A549 (cell line): ENCODE measurements around the gene ZNF474. TPM values are rescaled to one million over a fixed set of nuclear protein-coding genes. Genes with fewer than 3 reads are reported as not detected.

Experiments
- ATAC-seq, 2 experiments: fragments of 200-7000 bp in 1 of 2; fragments of >200 bp in 1 of 2; cut with Nextera tagmentation in 1 of 2; cut with Tn5 transposase in 1 of 2; 3 replicates each; pipeline versions ENCODE4 v1.8.0 to v1.9.1; 2018 to 2020; ENCODE audit warnings: mild to moderate bottlenecking in 1 of 2, moderate library complexity in 1 of 2
- CTCF ChIA-PET: fragments of 300-600 bp; sonication (Branson Sonifier 250); formaldehyde crosslinking; extraction: SDS; loops from one replicate; lab custom pipeline; 2021; ENCODE audit warnings: antibody characterized with exemption, inconsistent platforms; lab: Yijun Ruan, JAX
- POLR2A ChIA-PET: fragments of 350-600 bp; formaldehyde crosslinking; extraction: SDS; loops from one replicate; lab custom pipeline; 2021; ENCODE audit warnings: antibody characterized with exemption, inconsistent platforms; lab: Yijun Ruan, JAX
- DNase-seq, 2 experiments: peaks; one replicate each; pipeline versions ENCODE4 v3.0.0 to v3.0.0-alpha.2; 2011 to 2016; ENCODE audit warnings: low read depth in 1 of 2, low spot score in 1 of 2
- FAIRE-seq: peaks from 2 replicates; lab custom pipeline; 2011; peaks lifted over from hg19 to GRCh38; lab: Jason Lieb, UNC
- H3K27ac ChIP-seq, 2 experiments: fragments of >200 bp; sonication (Bioruptor Twin); formaldehyde crosslinking; 3 replicates each; pipeline ENCODE4 v1.5.1; 2016 to 2017
- H3K4me1 ChIP-seq: fragments of >200 bp; sonication (Bioruptor Twin); formaldehyde crosslinking; 3 replicates; pipeline ENCODE4 v1.6.1; 2016
- H3K4me2 ChIP-seq: fragments of >200 bp; sonication (Bioruptor Twin); formaldehyde crosslinking; 3 replicates; pipeline ENCODE4 v1.6.1; 2016
- H3K4me3 ChIP-seq: fragments of >200 bp; sonication (Bioruptor Twin); formaldehyde crosslinking; 3 replicates; pipeline ENCODE4 v1.5.1; 2016
- H3K9me3 ChIP-seq: fragments of >200 bp; sonication (Bioruptor Twin); formaldehyde crosslinking; 3 replicates; pipeline ENCODE4 v1.6.1; 2016
- ATOH8 ChIP-seq: fragments of 250-450 bp; sonication (Bioruptor Pico); IDR thresholded peaks from 2 replicates; pipeline ENCODE4 v1.5.0; 2020; ENCODE audit warnings: low read depth, mild to moderate bottlenecking, moderate library complexity
- BHLHE40 ChIP-seq: IDR thresholded peaks from 2 replicates; pipeline ENCODE4 v1.6.1; 2012; ENCODE audit warnings: low read depth, low read length, inconsistent platforms
- CEBPB ChIP-seq, 2 experiments: fragments of >200 bp in 1 of 2; sonication (Bioruptor Twin) in 1 of 2; formaldehyde crosslinking in 1 of 2; IDR thresholded peaks; 2 replicates each; pipeline ENCODE4 v1.6.1; 2012 to 2016
- CHD4 ChIP-seq: fragments of 200-600 bp; sonication (generic); IDR thresholded peaks from 2 replicates; pipeline ENCODE4 v1.6.1; 2016; ENCODE audit warnings: antibody characterized with exemption, mild to moderate bottlenecking, borderline replicate concordance
- EHF ChIP-seq: fragments of 250-450 bp; sonication (Bioruptor Pico); IDR thresholded peaks from 2 replicates; pipeline ENCODE4 v1.5.0; 2020; ENCODE audit warnings: mild to moderate bottlenecking
- FOXS1 ChIP-seq: fragments of 250-450 bp; sonication (Bioruptor Pico); IDR thresholded peaks from 2 replicates; pipeline ENCODE4 v1.5.0; 2020; ENCODE audit warnings: mild to moderate bottlenecking, moderate library complexity
- HEYL ChIP-seq: fragments of 250-450 bp; sonication (Bioruptor Pico); IDR thresholded peaks from 2 replicates; pipeline ENCODE4 v1.8.0; 2021; ENCODE audit warnings: mild to moderate bottlenecking, moderate library complexity
- HOXA7 ChIP-seq: fragments of 250-450 bp; sonication (Bioruptor Pico); IDR thresholded peaks from 2 replicates; pipeline ENCODE4 v1.5.0; 2020; ENCODE audit warnings: mild to moderate bottlenecking, moderate library complexity
- HOXB13 ChIP-seq: fragments of 250-450 bp; sonication (Bioruptor Pico); IDR thresholded peaks from 2 replicates; pipeline ENCODE4 v1.5.0; 2020; ENCODE audit warnings: low read depth, mild to moderate bottlenecking, moderate library complexity
- KDM1A ChIP-seq: fragments of 200-600 bp; sonication (generic); IDR thresholded peaks from 2 replicates; pipeline ENCODE4 v1.6.1; 2016; ENCODE audit warnings: low read depth, mild to moderate bottlenecking
- NFE2L2 ChIP-seq: fragments of 150-350 bp; conservative IDR thresholded peaks from 2 replicates; pipeline ENCODE4 v1.6.1; 2014; ENCODE audit warnings: low read length
- POLR2A ChIP-seq: IDR thresholded peaks from 2 replicates; pipeline ENCODE4 v1.6.1; 2012; ENCODE audit warnings: mild to moderate bottlenecking, low read length
- RARB ChIP-seq: fragments of 250-450 bp; sonication (Bioruptor Pico); IDR thresholded peaks from 2 replicates; pipeline ENCODE4 v1.8.0; 2021; ENCODE audit warnings: mild to moderate bottlenecking, moderate library complexity
- REST ChIP-seq: fragments of 200-600 bp; sonication (generic); IDR thresholded peaks from 2 replicates; pipeline ENCODE4 v1.6.1; 2016; ENCODE audit warnings: antibody characterized with exemption, mild to moderate bottlenecking, moderate library complexity
- RFX5 ChIP-seq: fragments of 450-650 bp; IDR thresholded peaks from 2 replicates; pipeline ENCODE4 v1.7.1; 2014; ENCODE audit warnings: antibody characterized with exemption, mild to moderate bottlenecking, moderate library complexity
- RNF2 ChIP-seq: fragments of 200-600 bp; sonication (generic); IDR thresholded peaks from 2 replicates; pipeline ENCODE4 v1.6.1; 2016; ENCODE audit warnings: low read depth, mild to moderate bottlenecking, antibody characterized with exemption, moderate library complexity, borderline replicate concordance
- TFCP2L1 ChIP-seq: fragments of 250-450 bp; sonication (Bioruptor Pico); IDR thresholded peaks from 2 replicates; pipeline ENCODE4 v1.5.0; 2021; ENCODE audit warnings: mild to moderate bottlenecking
- USF2 ChIP-seq: fragments of 450-650 bp; IDR thresholded peaks from 2 replicates; pipeline ENCODE4 v1.6.1; 2014; ENCODE audit warnings: antibody characterized with exemption
- ZC3H11A ChIP-seq: fragments of 450-650 bp; IDR thresholded peaks from 2 replicates; pipeline ENCODE4 v1.6.1; 2014; ENCODE audit warnings: antibody characterized with exemption, mild to moderate bottlenecking
- ZFP36 ChIP-seq: fragments of 450-650 bp; IDR thresholded peaks from 2 replicates; pipeline ENCODE4 v1.6.1; 2014; ENCODE audit warnings: borderline replicate concordance; ENCODE audit not compliant: partially characterized antibody
- WGBS: methylation state at CpG from one replicate; pipeline ENCODE4 v1.1.6; 2017; ENCODE audit errors: missing lambda C conversion rate; 5-methylcytosine and 5-hydroxymethylcytosine counted together
- polyA plus RNA-seq, 4 experiments: library from polyadenylated mRNA; depleted of rRNA in 3 of 4; stranded (reverse); fragments of >200 nt; fragmentation: RNase III in 1 of 4; extraction: RNeasy Plus Mini Kit Qiagen cat#74134 plus additional on column Dnase treatment in 1 of 4; gene quantifications; 2 replicates in 3 of 4; 3 replicates in 1 of 4; pipeline ENCODE4 v1.2.3, GENCODE V29; 2011 to 2017

The ZNF474 gene
- polyA plus RNA-seq, 2 of the 4 experiments (the other 2 are of a cell fraction) = 0.15 to 0.30 TPM

GRCh38 chr5:122184676-122185255, 55.4 kb downstream of the ZNF474 start:
- Histone ChIP-seq H3K4me3 (no peak overlapping the region), H3K4me1 (peaks cover 31% of the 10 kb centered on the region; the same call in 2 of the 3 replicates), H3K27ac (peak overlapping the region in 1 of 2 experiments; percentile 65; a peak in 2 of 6 replicates), H3K9me3 (no peaks in the 10 kb centered on the region), H3K4me2 (no peak overlapping the region)
- ATAC-seq (no peak), FAIRE-seq (no peak), DNase-seq (no peak)
- POLR2A ChIA-PET = no interaction called here
- TF ChIP-seq HOXB13 (CRISPR knock-in tag) (no peak), ATOH8 (CRISPR knock-in tag) (no peak), ZFP36 (no peak)
- CTCF ChIA-PET = interaction anchor here (1.2 kb wide), 1 partner anchor 12 kb away, joined by 3 read pairs; no protein-coding TSS in a partner anchor
- 74% methylated on average over 5 of the region's 5 CpGs for WGBS

GRCh38 chr5:122187426-122187825, 58.1 kb downstream of the ZNF474 start:
- FAIRE-seq (no peak), ATAC-seq (peak in 1 of 2 experiments; percentile 44; a peak in 2 of 6 replicates), DNase-seq (no peak)
- POLR2A ChIA-PET = no interaction called here
- Histone ChIP-seq H3K27ac (no peak overlapping the region; a peak in 1 of 6 replicates), H3K4me3 (no peak overlapping the region), H3K4me2 (peak overlapping the region; percentile 27; the same call in 1 of the 3 replicates), H3K9me3 (no peaks in the 10 kb centered on the region), H3K4me1 (peaks cover 15% of the 10 kb centered on the region; the same call in 2 of the 3 replicates)
- CTCF ChIA-PET = interaction anchor here (1.4 to 1.7 kb wide), 2 partner anchors 8 to 309 kb away, joined by 4 to 5 read pairs; no protein-coding TSS in a partner anchor
- WGBS = 31% methylated on average over 3 of the region's 3 CpGs
- TF ChIP-seq POLR2A (no peak), USF2 (no peak), BHLHE40 (no peak), KDM1A (no peak), REST (no peak), TFCP2L1 (CRISPR knock-in tag) (no peak), HEYL (CRISPR knock-in tag) (no peak), CHD4 (no peak), ZC3H11A (no peak), ZFP36 (no peak), EHF (CRISPR knock-in tag) (no peak), RFX5 (no peak), CEBPB (IDR thresholded peaks at IDR 0.05) (no peak)

GRCh38 chr5:122190156-122190555, 60.8 kb downstream of the ZNF474 start:
- Histone ChIP-seq H3K4me2 (no peak overlapping the region), H3K9me3 (no peaks in the 10 kb centered on the region), H3K4me1 (no peaks in the 10 kb centered on the region; the same call in 2 of the 3 replicates), H3K27ac (no peak overlapping the region), H3K4me3 (no peak overlapping the region)
- ATAC-seq = no peak
- 45% methylated on average over 3 of the region's 3 CpGs for WGBS
- ChIA-PET CTCF (interaction anchor here (0.9 to 1.3 kb wide), 2 partner anchors 11 to 26 kb away, joined by 3 read pairs; no protein-coding TSS in a partner anchor), POLR2A (no interaction called here)
- TF ChIP-seq RARB (CRISPR knock-in tag) = no peak
- no peak for TF ChIP-seq FOXS1 (CRISPR knock-in tag)
- TF ChIP-seq RNF2 = no peak
- no peak for TF ChIP-seq NFE2L2
- TF ChIP-seq ZFP36 = no peak
- no peak for TF ChIP-seq HOXA7 (CRISPR knock-in tag)
- no peak for DNase-seq
- no peak for FAIRE-seq
